ENCODE data around the gene HMGA1. TPM values are rescaled to one million over a fixed set of nuclear protein-coding genes. Genes with fewer than 3 reads are reported as not detected.

Gene HMGA1, protein sequence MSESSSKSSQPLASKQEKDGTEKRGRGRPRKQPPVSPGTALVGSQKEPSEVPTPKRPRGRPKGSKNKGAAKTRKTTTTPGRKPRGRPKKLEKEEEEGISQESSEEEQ
- total RNA-seq, result 100 to 1,000 TPM; 276 to 281 TPM

DNA sequence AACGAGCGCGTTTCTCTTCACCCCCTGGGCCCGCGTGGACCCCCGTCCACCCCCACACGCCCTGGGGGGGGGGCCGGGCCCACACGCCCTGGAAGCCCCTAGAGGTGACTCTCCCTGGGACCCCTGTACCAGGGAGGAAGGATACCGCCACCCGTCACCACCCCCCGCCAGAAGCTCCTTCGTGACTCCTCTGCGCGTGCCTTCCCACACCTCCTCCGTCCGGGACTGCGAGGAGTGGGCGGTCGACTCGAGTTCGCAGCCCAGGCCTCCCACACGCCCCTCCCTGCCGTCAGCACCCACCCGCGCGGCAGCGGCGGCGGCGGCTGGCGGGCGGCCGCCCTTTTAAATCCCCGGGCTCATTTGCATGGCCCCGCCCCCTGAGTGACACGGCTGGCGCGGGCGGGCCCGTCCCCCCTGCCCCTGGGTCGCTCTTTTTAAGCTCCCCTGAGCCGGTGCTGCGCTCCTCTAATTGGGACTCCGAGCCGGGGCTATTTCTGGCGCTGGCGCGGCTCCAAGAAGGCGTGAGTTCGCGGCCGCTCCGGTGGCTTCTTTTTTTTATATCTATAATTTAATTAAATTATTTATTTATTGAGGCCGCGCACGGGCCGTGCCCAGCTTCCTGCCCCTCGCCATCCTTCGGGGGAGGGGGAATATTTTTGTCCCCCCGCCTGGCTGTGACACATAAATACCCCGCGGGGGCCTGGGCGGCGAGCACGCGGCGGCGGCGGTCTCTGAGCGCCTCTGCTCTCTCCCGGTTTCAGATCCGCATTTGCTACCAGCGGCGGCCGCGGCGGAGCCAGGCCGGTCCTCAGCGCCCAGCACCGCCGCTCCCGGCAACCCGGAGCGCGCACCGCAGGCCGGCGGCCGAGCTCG is at the start of gene HMGA1:
TSS of gene HMGA1 (plus strand) at position 431 of the 873 bp plus-strand sequence. CDS start 3,908 bp downstream, outside the sequence.

DNA sequence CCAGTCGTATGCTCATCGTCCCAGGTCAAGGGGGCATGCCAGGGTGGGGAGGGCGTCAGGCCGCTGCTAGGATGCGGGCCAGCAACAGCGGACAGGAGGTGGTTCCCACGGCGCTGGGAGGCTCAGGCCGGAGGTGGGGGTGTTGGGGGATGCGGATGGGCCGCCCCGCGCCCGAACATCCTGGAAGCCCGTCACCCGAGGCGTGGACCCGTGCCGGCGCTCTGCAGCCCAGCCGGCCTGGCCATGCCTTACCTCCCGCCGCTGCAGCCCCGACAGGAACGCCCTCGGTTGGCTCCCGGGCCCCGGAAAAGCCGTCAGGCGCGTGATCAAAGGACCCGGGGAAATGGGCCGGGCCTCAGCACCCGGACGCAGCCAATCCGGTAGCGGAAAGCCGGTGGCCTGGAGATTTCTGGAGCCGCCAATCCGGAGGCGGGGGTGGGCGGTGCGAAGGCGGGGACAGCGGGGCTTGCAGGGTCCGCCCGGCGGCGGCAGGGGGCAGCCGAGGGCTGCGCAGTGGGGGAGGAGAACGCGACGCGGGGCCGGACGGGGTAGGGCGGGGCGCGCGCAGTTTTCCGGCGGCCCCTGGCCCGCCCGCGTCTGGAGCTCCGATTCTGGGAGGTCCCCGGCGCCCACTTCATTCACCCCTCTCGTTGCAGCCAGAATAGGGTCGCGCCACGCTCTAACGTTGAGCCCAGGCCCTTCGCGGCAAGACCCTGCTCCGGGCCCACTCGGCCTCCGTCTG is 12.2 kb downstream of the HMGA1 start, which contains the start of gene SMIM29:
TSS of gene SMIM29 (minus strand) at position 280 of the 742 bp plus-strand sequence. CDS start 1,215 bp downstream, outside the sequence.

Small RNAs within 50 kb of the gene (microRNA-seq; reads per million reads assigned to microRNA genes)
- gene MIR6835 (ENCODE audit: borderline microRNAs expressed, borderline replicate concordance), result not detected

Other genes starting within 250 kb of the HMGA1 start
- not detected for gene GRM4, start 90.8 kb upstream of the HMGA1 start, total RNA-seq
- 10 to 100 TPM; 23.8 to 25.5 TPM for gene SMIM29, start 12.1 kb downstream of the HMGA1 start, total RNA-seq
- 10 to 100 TPM; 17.9 to 18.3 TPM for gene NUDT3, start 155.8 kb downstream of the HMGA1 start, total RNA-seq
- 1,000 to 10,000 TPM; 1,950 to 2,066 TPM for gene RPS10, start 189.2 kb downstream of the HMGA1 start, total RNA-seq
- 1 to 10 TPM in 1 of 2 experiments, under 1 TPM in 1; 0.78 to 1.8 TPM for gene PACSIN1, start 229.2 kb downstream of the HMGA1 start, total RNA-seq

Data from activated naive CD4-positive, alpha-beta T cell treated with anti-CD3 and anti-CD28 coated beads, Interleukin-2, amount 10 ng/mL, durations not matched to agents 5 hours and 36 hours (primary cell).